ENCODE data around the gene TBC1D21. TPM values are rescaled to one million over a fixed set of nuclear protein-coding genes. Genes with fewer than 3 reads are reported as not detected.
A peak's percentile ranks its signal among the peaks of the same experiment; 100 is the strongest.

Gene TBC1D21
- polyA plus RNA-seq, 3 donors, result not detected

DNA sequence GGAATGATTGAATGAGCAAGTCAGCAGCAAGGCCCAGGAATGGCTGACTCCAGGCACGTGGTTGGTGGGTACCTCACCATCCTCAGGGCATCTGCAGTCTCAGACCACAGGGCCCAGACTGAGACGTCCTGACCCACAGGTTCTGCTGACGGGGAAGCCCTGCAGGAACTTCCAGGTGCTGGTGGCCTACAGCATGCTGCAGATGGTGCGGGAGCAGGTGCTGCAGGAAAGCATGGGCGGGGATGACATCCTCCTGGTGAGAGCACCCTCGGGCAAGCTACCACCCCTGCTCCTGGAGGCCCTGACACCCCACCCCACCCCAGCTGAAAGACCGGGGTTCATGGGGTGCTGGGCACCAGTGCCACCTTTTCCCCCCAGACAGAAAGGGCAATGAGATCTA lies 14.1 kb downstream of the TBC1D21 start:
- no peaks in the 10 kb centered on the region for H3K36me3 Mint-ChIP-seq
- Histone ChIP-seq H3K27ac (ENCODE audit: low read depth in 1 of 2, low read length in 2 of 2) (no peak overlapping the region), H3K9me3 (replicated peaks in 1 of 2; ENCODE audit: control insufficient read depth in 1 of 2, insufficient read depth in 1 of 2, low read length in 2 of 2) (peaks cover 0 to 10% of the 10 kb centered on the region in 2 donors), H3K4me1 (ENCODE audit: control insufficient read depth in 1 of 2, insufficient read depth in 2 of 2, low read length in 2 of 2) (no peaks in the 10 kb centered on the region), H3K79me2 (ENCODE audit: insufficient read depth, low read length) (no peaks in the 10 kb centered on the region), H3K4me2 (replicated peaks; ENCODE audit: extremely low read depth, low read length, poor library complexity, severe bottlenecking) (no peak overlapping the region), H4K20me1 (ENCODE audit: insufficient read depth, low read length) (no peaks in the 10 kb centered on the region), H3K4me3 (replicated peaks in 1 of 3; ENCODE audit: low read depth in 2 of 3, low read length in 3 of 3) (no peak overlapping the region), H3K36me3 (replicated peaks in 1 of 2; ENCODE audit: control insufficient read depth in 1 of 2, insufficient read depth in 2 of 2, low read length in 2 of 2) (no peaks in the 10 kb centered on the region), H3K27me3 (ENCODE audit: control insufficient read depth in 2 of 2, insufficient read depth in 2 of 2, low read length in 2 of 2) (no peaks in the 10 kb centered on the region), H3K9ac (ENCODE audit: insufficient read depth, low read length, poor library complexity, severe bottlenecking) (no peak overlapping the region), H2AFZ (ENCODE audit: insufficient read depth, low read depth, low read length, poor library complexity, severe bottlenecking) (no peak overlapping the region)
- no peak for DNase-seq
- no peak for TF ChIP-seq CTCF (IDR thresholded peaks at IDR 0.05)
- peaks cover under 1 to 8% (median 2%) of the 10 kb centered on the region in 7 donors for H3K9me3 Mint-ChIP-seq
- intact Hi-C loops (cut with micrococcal nuclease), result no loop called here
- peaks cover 10 to 13% (median 13%) of the 10 kb centered on the region in 3 donors for H3K27me3 Mint-ChIP-seq (ENCODE audit: low read depth in 3 of 3)
- H3K4me1 Mint-ChIP-seq, result no peaks in the 10 kb centered on the region
- H3K27ac Mint-ChIP-seq, result no peak overlapping the region
- no peak overlapping the region for H3K4me3 Mint-ChIP-seq
- 79% methylated on average over 5 of the region's 7 CpGs for WGBS (ENCODE audit: insufficient coverage)

GRCh38 chr15:73888224-73889041 lies 15.1 kb downstream of the TBC1D21 start:
- peaks cover 10 to 16% (median 13%) of the 10 kb centered on the region in 3 donors for H3K27me3 Mint-ChIP-seq (ENCODE audit: low read depth in 3 of 3)
- no peak for DNase-seq
- TF ChIP-seq CTCF (IDR thresholded peaks at IDR 0.05), result no peak
- H3K9me3 ChIP-seq (replicated peaks in 1 of 2; ENCODE audit: control insufficient read depth in 1 of 2, insufficient read depth in 1 of 2, low read length in 2 of 2), result peaks cover 0 to 13% of the 10 kb centered on the region in 2 donors
- no peak overlapping the region for H3K4me3 ChIP-seq (replicated peaks in 1 of 3; ENCODE audit: low read depth in 2 of 3, low read length in 3 of 3)
- no peaks in the 10 kb centered on the region for H3K79me2 ChIP-seq (ENCODE audit: insufficient read depth, low read length)
- H3K9ac ChIP-seq (ENCODE audit: insufficient read depth, low read length, poor library complexity, severe bottlenecking), result no peak overlapping the region
- no peaks in the 10 kb centered on the region for H3K4me1 ChIP-seq (ENCODE audit: control insufficient read depth in 1 of 2, insufficient read depth in 2 of 2, low read length in 2 of 2)
- intact Hi-C loops (cut with micrococcal nuclease), result no loop called here
- H3K27ac Mint-ChIP-seq, result peak overlapping the region in 1 of 7 donors; percentile 19
- H3K27me3 ChIP-seq (ENCODE audit: control insufficient read depth in 2 of 2, insufficient read depth in 2 of 2, low read length in 2 of 2), result no peaks in the 10 kb centered on the region
- no peak overlapping the region for H3K27ac ChIP-seq (ENCODE audit: low read depth in 1 of 2, low read length in 2 of 2)
- no peaks in the 10 kb centered on the region for H4K20me1 ChIP-seq (ENCODE audit: insufficient read depth, low read length)
- H3K4me2 ChIP-seq (replicated peaks; ENCODE audit: extremely low read depth, low read length, poor library complexity, severe bottlenecking), result no peak overlapping the region
- H3K4me3 Mint-ChIP-seq, result no peak overlapping the region
- no peaks in the 10 kb centered on the region for H3K36me3 ChIP-seq (replicated peaks in 1 of 2; ENCODE audit: control insufficient read depth in 1 of 2, insufficient read depth in 2 of 2, low read length in 2 of 2)
- H2AFZ ChIP-seq (ENCODE audit: insufficient read depth, low read depth, low read length, poor library complexity, severe bottlenecking), result no peak overlapping the region
- peaks cover 3 to 11% (median 5%) of the 10 kb centered on the region in 7 donors for H3K9me3 Mint-ChIP-seq
- H3K36me3 Mint-ChIP-seq, result no peaks in the 10 kb centered on the region
- 79% methylated on average over 8 of the region's 10 CpGs for WGBS (ENCODE audit: insufficient coverage)
- no peaks in the 10 kb centered on the region for H3K4me1 Mint-ChIP-seq
